ENCODE measurements around the gene SLC2A5.

- TF ChIP-seq POLR2AphosphoS5 (IDR thresholded peaks at IDR 0.05; ENCODE audit: low read depth, low read length): no peak
- no peak for TF ChIP-seq TAF1 (IDR thresholded peaks at IDR 0.05; ENCODE audit: borderline replicate concordance, insufficient read depth, low read length)
These were observed 44.6 kb downstream of the SLC2A5 start for GRCh38 chr1:9024837-9025236.

All from PFSK-1 (cell line).